MV-4-11 (cell line): Measurements from ENCODE around the gene VIPAS39.

Experiments used
- DNase-seq: peaks from one replicate; lab custom pipeline; 2025; lab: John Stamatoyannopoulos, UW

The VIPAS39 gene

DNA sequence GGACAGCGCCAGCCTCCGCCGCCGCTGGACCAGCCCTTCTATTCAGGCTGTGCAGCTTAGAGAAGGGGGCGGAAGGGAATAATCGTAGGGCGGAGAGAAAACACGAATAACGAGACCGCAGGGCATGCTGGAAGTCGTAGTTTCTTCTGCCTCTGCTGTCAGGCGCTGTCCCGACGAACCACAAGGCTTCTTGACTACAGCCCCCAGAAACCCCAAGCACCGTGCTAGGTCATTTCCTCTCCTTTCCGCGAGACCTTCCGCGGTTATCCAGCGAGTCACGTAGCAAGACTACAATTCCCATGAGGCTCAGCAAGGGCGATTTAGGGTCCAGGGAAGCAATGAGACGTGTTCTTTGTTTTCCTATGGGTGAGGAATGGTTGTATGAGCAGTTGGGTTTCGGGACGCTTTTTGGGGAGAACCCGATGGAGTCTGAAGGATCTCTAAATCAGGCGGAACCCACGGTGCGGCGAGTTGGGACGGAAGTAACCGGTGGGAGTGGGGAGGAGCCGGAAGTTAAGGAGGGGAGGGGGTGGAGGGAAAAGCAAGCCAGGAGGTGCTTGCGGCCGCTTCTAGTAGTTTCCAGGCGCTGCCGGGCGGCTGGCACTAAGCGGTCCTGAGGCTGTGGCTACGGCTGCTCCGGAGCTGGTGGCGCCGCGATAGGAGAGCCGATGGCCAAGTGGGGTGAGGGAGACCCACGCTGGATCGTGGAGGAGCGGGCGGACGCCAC is at the start of gene VIPAS39, which contains the start of gene AHSA1:
Gene VIPAS39, minus strand, starts transcription at position 80 of the 727 bp plus-strand sequence. CDS start 3,499 bp downstream, outside the sequence.
Gene AHSA1, plus strand, starts transcription at position 572 of the 727 bp plus-strand sequence. Its CDS starts 97 bp downstream, at position 669.
- peak; percentile 99 for DNase-seq

DNA sequence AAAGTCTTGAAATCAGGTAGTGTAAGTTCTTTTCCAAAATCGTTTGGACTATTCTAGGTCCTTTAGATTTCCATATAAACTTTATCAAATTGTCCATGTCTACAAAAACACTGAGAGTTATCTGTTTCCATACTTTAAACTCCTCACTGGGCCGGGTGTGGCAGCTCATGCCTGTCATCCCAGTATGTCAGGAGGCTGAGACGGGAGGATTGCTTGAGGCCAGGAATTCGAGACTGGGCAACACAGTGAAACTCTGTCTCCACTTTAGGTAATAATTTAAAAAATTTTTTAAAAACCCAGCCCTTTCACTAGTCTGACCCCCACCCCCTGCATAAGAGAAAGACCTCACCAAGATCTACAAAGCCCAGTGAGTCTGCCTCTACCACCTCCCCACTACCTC is 47.6 kb upstream of the VIPAS39 start:
- no peak for DNase-seq

DNA sequence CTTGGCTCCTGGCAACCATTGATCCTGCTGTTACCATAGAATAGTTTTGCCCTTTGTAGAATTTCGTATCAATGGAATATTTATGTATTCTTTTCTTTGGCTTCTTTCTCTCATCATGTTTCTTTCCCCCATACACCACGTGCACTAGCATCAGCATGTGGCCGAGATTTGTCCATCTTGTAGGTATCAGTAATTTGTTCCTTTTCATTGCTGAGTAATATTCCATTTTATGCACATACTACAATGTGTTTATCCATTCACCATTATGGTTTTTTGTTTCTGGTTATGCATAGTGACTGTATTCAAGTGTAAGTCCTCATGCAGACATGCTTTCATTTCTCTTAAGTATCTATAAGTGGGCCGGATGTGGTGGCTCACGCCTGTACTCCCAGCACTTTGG is 45.7 kb upstream of the VIPAS39 start:
- no peak for DNase-seq

DNA sequence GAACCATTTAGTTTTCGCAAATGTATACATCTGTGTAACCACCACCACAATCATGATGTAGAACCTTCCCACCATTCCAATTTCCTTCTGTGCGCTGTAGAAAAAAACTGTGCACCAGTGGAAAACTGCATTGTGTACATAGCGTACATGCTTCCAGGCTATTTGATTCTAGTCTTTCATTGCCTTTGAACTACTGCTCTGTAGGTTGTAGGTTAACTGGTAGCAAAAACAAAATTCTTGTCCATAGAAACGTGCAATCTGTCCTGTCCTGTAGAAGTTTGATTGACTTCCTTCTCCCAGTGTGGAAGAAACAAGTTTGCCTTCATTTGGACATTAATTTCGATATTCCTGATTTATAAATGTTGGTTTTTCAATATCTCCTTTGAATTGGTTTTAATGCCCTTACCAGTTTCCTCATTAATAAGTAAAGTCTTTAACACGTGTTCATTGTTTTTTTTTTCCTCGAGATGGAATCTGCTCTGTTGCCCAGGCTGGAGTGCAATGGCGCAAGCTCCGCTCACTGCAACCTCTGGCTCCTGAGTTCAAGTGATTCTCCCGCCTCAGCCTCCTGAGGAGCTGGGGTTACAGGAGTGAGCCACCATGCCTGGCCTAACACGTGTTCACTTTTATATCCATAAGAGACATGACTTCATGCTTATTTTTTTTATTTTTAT is 44.8 kb upstream of the VIPAS39 start:
- DNase-seq: no peak

DNA sequence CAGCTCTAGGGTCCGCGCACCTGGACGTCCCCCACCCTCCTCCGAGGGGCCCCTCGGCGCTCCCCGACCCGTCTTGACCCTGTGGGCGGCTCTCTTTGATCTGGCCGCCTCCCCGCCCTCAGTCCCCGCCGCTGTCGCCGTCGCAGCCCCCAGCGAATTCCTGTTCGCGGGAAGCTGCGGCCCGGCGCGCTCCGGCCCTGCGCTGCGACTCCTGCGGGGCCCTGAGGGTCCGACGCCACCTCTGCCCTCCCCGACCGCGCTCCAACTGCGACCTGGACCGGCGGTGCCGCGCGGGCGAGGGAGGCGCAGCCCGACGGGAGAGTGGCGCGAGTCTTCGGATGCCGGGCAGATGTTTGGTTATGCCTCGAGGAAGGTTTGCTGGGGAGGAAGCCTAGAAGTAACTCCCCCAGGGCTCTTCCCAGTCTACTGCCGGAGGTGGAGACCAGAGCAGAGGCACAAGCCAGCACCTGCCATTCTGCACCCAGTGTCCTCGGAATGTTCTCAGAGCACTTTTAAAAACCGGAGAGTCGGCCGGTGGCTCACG is 41.7 kb upstream of the VIPAS39 start:
- no peak for DNase-seq

DNA sequence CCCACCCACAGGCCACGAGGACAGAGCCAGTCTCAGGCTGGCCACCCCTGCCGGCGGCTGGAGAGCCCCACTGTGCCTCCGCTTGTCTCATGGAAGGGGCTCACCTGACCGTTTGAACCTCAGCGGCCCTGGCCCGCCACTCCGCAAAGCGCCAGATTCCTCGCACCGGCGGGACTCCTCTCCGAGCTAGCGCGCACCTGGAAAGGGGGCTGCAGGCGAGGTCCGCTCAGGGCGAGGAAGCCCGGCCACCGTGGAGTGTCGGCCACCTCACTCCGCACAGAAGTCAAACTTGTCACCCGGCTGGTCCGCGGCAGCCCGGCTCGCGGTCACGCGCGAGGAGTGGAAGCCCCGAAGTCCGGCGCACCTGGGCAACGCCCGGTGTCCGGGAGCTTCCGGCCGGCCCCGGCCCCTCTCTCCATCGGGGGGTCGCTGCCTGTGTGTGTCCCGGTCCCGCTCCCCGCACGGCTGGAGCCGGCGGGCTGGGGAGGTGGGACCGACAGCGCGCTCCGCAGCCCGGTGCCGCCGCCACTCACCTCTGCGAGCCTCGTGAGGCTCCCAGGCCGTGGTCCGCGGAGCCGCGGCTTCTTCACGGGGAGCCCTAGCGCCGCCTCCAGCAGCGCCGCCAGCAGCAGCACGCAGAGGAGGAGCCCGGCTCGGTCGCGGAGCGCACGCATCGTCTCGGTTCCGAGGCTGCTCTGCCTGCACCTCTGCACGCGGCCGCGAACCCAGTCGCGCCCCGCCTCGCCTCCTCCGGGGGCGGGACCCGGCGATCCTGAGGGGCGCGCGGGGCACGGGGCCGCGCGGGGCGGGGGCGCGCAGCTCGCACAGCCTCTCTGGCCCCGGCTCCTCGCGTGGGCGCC is 40.9 kb upstream of the VIPAS39 start, which contains the start of gene ISM2:
Gene ISM2, minus strand, starts transcription at position 697 of the 860 bp plus-strand sequence. Its CDS starts 23 bp downstream, at position 674.
- no peak for DNase-seq

DNA sequence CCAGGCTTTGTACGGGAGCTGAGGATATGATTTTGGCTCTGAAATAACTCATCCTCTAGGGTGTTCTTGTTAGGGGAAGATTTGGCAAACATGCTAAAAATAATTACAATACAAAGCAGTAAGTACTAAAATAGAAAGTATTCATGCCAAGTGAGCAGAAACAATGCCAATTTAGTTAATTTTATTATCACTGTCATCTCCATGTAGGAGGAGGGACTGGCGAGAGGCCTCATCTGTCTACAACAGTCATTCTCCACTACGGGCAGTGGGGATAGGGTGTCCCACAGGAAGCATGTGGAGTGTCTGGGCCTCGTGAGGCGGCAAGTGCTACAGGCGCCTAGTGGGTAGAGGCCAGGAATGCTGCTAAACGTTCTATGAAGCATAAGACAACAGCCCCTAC is 37.9 kb upstream of the VIPAS39 start:
- no peak for DNase-seq

DNA sequence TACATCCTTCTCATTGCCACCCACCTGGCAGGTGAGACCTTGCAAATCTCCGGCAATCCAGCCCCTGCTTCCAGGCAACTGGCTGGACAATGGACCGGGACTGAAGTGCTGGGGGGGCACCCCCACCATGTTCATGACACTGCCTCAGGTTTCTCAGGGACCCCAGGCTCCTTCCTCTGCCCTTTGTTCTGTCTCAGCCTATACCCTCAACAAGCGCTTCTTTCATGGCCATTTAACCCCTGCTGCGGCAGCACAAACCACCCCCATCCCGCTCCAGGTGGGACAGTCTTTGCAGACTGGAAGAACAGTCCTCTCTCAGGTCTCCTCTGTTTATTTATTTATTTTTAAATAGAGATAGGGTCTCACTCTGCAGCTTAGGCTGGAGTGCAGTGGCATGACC is 33.7 kb upstream of the VIPAS39 start:
- no peak for DNase-seq

DNA sequence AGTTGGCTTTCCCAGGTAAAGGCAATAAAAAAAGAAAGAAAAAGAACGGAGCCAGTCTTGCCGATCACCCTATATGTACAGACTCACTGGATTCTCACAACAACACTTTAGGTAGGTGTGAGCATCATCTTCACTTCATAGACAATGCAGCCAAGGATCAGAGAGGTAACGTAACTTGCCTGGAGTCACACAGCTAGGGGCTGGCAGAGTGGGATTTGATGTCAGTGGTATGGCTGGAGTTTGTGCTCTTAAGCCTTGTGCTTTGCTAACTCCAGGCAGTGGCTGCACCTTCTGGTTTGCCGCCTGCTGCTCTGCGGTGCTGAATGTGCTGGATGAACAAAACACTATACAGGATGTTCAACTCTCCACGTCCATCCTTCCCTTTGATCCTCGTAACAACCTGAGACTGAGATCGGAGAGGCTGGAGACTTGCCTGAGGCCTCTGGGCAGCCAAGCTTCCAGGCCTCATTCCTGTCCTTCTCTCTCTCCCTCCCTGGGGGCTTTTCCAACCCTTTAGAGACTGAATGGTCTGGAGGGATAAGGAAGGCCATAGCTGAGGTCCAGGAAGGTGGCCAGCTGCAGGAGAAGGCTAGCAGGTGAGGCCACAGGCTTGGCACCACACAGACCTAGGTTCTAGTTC is 33.1 kb upstream of the VIPAS39 start:
- DNase-seq: no peak

DNA sequence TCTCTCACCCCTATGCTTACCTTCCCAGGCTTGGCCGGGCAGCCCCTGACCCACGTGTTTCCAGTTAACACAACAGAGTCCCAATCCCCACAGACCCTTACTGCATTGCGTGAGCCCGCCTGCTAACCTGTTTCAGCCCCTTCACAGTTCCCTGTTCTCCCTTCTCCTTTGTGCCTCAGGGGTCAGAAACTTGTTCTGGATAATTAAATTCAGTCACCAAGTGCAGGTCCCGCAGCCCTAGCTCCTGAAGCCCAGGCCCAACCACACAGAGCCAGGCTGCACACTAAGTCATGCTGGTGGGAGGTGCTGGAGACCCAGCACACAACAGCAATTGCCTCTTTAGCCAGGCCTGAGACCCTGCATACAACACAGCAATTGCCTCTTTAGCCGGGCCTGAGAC is 31.6 kb upstream of the VIPAS39 start:
- no peak for DNase-seq

DNA sequence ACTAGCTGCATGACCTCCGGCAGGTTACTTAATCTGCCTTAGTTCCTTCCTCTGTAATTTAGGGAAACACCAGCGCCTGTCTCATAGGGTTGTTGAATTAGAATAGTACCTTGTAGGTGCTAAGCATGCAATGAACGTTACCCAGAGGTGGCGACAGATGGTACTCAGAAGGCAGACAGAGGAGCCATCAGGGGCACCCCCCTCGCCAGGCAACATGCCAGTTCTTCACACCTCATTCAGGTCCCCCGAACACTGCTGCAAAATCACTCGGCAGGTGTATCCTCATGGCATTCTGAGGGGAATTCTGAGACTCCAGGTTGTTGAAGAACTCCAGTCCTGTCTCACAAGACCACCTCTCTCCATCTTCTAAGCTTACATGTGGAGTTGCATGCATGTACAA is 31.2 kb upstream of the VIPAS39 start:
- no peak for DNase-seq

DNA sequence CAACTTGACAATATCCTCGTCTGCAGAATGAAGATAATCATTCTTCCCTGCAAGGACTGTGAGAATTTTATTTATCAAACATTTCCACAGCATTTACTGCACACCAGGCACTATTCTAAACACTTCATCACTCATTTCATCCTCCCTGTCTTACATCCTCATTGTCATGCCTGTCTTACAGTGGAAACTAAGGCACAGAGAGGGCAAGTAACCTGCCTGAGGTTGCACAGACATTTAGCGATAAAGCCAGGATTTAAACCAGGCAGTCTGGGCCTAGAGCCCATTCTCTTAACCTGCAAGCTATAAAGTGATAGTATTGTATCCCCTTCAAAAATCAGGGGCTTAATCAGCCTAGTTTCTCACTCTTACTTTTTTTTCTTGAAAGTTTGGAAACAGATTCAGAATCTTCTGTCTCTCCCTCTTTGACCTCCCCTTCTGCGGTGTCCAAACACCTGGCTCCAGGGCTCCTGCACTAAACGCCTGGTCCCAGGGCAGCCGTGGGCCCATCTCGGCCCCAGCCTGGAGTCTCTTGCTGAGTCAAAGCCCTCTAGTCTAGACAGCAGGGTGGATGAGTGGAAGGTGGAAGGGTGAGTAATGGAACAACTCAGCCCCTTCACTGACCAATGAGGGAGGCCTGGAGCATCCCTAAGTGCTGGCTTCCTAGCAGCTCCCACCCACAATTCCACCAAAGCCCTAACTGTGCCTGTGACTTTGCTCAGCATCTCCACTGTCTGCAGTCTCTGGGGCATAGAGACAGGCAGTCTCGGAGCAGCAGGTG is 28.7 kb upstream of the VIPAS39 start:
- DNase-seq: no peak

DNA sequence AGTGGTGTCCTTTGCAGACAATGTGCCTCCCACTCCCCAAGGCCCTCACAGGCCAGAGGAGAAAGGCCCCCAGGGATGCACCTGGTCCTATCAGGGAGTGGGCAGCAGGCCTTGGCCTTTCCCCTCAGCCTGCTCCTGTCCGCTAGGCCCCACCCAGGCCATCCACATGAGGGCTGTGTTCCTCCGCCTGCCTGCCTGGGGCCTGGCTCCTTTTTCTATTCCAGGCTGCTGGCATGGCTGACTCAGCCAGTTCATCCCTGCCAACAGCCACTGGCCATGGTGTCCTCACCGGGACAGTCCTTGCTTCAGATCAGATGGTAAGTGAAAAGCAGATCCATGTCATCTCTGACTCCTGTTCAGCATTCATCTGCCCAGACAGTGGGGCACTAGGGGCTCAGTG is 27.9 kb upstream of the VIPAS39 start:
- DNase-seq: no peak

DNA sequence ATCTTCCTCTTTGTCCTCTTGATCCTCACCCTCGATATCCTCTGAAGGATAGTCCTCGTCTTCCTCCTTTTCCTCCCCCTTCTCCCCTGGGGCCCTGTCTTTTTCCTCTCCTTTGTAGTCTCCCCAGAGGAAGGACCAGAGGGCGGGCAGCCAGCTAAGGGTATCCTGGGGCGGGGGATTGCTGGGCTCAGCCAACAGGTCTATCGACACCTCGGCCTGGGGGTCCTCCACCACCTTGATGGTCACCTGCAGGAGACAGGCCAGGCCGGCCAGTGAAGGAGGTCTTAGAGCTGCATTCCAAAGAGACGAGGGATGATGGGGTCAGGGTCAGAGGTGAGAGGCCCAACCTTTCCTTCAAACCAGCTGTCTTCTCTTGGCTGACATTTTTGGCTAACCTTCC is 25.0 kb upstream of the VIPAS39 start:
- DNase-seq: no peak

DNA sequence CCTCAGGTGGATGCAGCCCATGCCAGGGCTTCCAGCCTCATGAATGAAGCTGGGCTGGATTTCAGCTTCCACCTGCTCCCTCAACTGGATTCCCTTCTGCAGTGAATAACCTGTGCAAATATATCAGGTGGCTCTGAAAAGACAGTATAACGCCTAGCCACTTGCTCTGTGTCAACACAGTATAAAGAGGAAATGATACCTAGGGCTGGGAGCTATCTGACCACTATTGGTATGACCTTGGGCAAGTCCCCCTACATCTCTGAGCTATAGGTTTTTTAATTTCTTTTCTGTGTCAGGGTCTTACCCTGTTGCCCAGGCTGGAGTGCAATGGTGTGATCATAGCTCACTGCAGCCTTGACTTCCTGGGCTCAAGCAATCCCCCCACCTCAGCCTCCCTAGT is 21.4 kb upstream of the VIPAS39 start:
- peak; percentile 63 for DNase-seq

DNA sequence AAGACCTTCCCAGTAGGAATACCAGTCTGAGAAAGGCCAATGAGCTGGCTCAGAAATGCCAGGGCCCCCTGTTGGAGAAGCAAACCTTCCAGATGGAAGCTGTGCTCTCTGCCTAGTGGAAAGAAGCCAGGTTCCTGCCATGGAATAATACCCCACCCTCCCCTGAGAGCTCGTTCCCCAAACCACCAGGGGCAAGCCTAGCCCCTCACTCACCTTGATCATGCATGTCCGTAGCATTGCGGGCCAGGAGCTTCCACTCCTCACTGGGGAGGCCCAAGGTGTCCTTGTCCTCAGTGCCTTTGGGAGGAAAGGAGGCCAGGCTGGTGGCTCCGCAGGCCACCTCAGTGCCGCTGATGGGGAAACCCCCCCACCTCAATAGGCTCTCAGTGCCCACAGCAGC is 20.6 kb upstream of the VIPAS39 start:
- DNase-seq: no peak

DNA sequence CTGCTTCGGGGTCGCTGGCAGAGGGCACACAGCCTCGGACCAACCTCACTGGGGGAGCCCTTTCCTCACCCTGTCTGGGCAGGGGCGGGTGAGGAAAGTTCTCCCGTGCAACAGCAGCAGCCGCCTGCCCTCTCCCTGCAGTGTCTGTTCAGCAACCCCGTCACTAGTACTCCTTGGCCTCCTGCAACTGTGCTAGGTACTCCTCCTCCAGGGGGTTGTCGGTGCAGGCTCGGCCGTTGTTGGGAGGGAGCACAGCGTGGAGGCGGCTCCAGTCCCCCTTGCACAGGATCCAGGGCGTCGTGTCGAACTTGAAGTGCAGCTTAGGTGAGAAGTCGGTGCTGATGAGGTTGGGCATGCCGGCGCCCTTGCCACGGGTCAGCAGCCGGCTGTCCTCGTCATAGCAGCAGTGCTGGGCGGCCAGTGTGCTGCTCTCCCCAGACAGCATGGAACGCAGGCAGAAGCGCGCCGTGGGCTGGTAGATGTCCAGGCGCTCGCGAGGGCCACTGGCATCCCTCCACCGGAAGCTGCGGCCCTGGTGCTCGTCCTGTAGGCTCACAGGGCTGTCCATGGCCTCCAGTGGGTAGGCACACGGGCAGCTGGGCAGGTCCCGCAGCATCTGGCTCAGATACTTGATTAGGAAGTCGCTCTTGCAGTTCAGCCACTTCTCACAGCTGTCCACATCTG is 18.2 kb upstream of the VIPAS39 start:
- no peak for DNase-seq

DNA sequence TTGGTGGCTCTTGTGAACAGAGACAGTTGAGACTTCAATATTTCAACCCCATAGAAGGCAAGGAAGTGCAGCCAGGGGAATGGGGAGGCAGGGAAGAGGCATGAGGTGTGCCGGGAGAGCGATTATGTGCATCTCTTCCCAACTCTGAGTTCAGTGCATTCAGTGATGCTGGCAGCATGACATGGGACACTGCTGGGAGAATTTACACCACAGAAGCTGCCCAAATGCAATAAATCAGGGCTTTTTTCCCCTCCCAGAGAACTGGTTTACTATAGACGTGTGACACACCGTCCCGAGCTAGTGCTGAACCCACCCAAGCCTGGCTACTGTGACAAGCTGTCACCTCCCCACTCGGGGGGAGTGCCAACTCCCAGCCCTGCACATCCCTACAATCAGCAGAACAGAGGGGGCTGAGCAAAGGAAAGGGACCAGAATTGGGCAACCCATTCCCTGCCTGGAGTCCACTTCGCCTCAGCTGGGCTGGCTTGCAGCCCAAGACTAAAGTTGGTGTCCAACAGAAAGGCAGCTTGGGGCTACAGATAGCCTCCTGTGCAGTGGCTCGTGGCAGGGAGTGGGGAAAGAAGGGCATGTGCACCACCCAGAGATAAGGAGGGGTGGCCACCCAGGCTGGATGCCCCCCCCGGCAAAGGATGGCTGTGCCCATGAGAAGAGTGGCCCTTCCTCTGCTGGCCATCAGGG is 17.2 kb upstream of the VIPAS39 start:
- no peak for DNase-seq

DNA sequence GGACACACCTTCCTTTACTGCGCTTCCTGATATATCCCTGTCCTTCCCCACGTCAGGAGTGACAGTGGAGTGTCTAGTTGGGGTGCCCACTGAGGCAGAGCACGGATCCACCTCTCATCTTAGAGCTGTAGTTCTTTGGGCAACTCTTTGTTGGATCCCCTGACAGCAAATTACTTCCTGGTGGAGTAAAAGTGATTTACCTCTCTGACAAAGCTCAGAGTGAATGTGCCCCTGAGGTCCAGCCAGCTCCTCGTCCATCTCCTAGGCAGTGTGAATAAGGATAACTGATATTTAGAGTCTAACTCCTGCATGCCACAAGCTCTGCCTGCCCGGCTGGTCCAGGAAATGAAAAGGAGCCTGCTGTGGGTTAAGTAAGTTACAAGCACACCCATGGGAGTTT is 16.5 kb upstream of the VIPAS39 start:
- DNase-seq: no peak
